ENCODE data around the gene CMSS1. TPM values are rescaled to one million over a fixed set of nuclear protein-coding genes. Genes with fewer than 3 reads are reported as not detected.

CMSS1 gene
- total and polyA plus RNA-seq, 2 of the 13 experiments (the other 11 are each of a cell fraction or from before 2014, with no cell fraction given): 6.4 to 48.7 TPM

- TF ChIP-seq NR2C2 (CRISPR knock-in tag; IDR thresholded peaks at IDR 0.05; ENCODE audit: borderline replicate concordance) (peak; percentile 45; the same call in 1 of the 2 replicates), FOXK1 (CRISPR knock-in tag; IDR thresholded peaks at IDR 0.05; ENCODE audit: borderline replicate concordance, low read depth) (peak; percentile 72; the same call in 1 of the 2 replicates), FOXA3 (CRISPR knock-in tag; IDR thresholded peaks at IDR 0.05) (peak; percentile 83), FOXP1 (IDR thresholded peaks at IDR 0.05) (no peak), FOXP1 (CRISPR knock-in tag; IDR thresholded peaks at IDR 0.05) (peak; percentile 80), SOX5 (CRISPR knock-in tag; IDR thresholded peaks at IDR 0.05; ENCODE audit: borderline replicate concordance) (peak; percentile 63), TBX2 (CRISPR knock-in tag; IDR thresholded peaks at IDR 0.05; ENCODE audit: borderline replicate concordance) (peak; percentile 38; the same call in 1 of the 2 replicates), LCORL (IDR thresholded peaks at IDR 0.05) (no peak), LCORL (CRISPR knock-in tag; IDR thresholded peaks at IDR 0.05) (0 out of 2 replicates have a peak, but pooled peaks have one; percentile 45), REPIN1 (CRISPR knock-in tag; IDR thresholded peaks at IDR 0.05; ENCODE audit: borderline replicate concordance, low read depth) (peak; percentile 45; the same call in 1 of the 2 replicates), FOXP4 (CRISPR knock-in tag; IDR thresholded peaks at IDR 0.05) (peak; percentile 57), SOX6 (IDR thresholded peaks at IDR 0.05) (no peak), SOX6 (CRISPR knock-in tag; IDR thresholded peaks at IDR 0.05) (peak; percentile 77), ZNF12 (CRISPR knock-in tag; IDR thresholded peaks at IDR 0.05) (no peak), ATAD3A (CRISPR knock-in tag; IDR thresholded peaks at IDR 0.05) (no peak), SKIL (CRISPR knock-in tag; IDR thresholded peaks at IDR 0.05; ENCODE audit: borderline replicate concordance) (0 out of 2 replicates have a peak, but pooled peaks have one; percentile 51), HMG20A (CRISPR knock-in tag; IDR thresholded peaks at IDR 0.05; ENCODE audit: borderline replicate concordance) (peak; percentile 53; the same call in 1 of the 2 replicates)
- TF ChIP-seq, protein P1, sequence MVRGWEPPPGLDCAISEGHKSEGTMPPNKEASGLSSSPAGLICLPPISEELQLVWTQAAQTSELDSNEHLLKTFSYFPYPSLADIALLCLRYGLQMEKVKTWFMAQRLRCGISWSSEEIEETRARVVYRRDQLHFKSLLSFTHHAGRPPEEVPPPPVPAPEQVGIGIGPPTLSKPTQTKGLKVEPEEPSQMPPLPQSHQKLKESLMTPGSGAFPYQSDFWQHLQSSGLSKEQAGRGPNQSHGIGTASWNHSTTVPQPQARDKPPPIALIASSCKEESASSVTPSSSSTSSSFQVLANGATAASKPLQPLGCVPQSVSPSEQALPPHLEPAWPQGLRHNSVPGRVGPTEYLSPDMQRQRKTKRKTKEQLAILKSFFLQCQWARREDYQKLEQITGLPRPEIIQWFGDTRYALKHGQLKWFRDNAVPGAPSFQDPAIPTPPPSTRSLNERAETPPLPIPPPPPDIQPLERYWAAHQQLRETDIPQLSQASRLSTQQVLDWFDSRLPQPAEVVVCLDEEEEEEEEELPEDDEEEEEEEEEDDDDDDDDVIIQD (CRISPR knock-in tag; IDR thresholded peaks at IDR 0.05; ENCODE audit: low read depth): peak; percentile 92
- TF ChIP-seq, protein P2, sequence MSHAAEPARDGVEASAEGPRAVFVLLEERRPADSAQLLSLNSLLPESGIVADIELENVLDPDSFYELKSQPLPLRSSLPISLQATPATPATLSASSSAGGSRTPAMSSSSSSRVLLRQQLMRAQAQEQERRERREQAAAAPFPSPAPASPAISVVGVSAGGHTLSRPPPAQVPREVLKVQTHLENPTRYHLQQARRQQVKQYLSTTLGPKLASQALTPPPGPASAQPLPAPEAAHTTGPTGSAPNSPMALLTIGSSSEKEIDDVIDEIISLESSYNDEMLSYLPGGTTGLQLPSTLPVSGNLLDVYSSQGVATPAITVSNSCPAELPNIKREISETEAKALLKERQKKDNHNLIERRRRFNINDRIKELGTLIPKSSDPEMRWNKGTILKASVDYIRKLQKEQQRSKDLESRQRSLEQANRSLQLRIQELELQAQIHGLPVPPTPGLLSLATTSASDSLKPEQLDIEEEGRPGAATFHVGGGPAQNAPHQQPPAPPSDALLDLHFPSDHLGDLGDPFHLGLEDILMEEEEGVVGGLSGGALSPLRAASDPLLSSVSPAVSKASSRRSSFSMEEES (CRISPR knock-in tag; IDR thresholded peaks at IDR 0.05): peak; percentile 36; the same call in 1 of the 2 replicates
These were observed 296.9 kb downstream of the CMSS1 start, which contains the start of gene FILIP1L (continued) for GRCh38 chr3:100114413-100115030.

Data from HepG2 (cell line).